CD14-positive monocyte (primary cell): ENCODE results near the gene SPAG16. TPM values are rescaled to one million over a fixed set of nuclear protein-coding genes. Genes with fewer than 3 reads are reported as not detected.

ENCODE experiments used
- DNase-seq, 3 donors: peaks; one replicate each; pipeline ENCODE4 v3.0.0-alpha.2; 2011 to 2022
- H2AFZ ChIP-seq: 2 replicates; pipeline ENCODE4 v1.6.0; 2012; ENCODE audit warnings: mild to moderate bottlenecking, low read depth, low read length, inconsistent platforms; ENCODE audit not compliant: insufficient read depth, poor library complexity, severe bottlenecking
- H3K27ac ChIP-seq, 2 donors: 1 replicate in 1 of 2; 2 replicates in 1 of 2; pipeline ENCODE4 v1.5.1; 2012 to 2013; ENCODE audit warnings: low read length in 2 of 2, control low read depth in 1 of 2, inconsistent platforms in 1 of 2, low read depth in 1 of 2, mild to moderate bottlenecking in 1 of 2
- H3K27me3 ChIP-seq, 2 donors: one replicate each; pipeline versions ENCODE4 v1.6.0 to v1.6.1; 2011 to 2013; ENCODE audit warnings: low read length in 2 of 2; ENCODE audit not compliant: control insufficient read depth in 2 of 2, insufficient read depth in 2 of 2
- H3K36me3 ChIP-seq, 2 donors: replicated peaks in 1 of 2; 1 replicate in 1 of 2; 2 replicates in 1 of 2; pipeline versions ENCODE4 v1.5.1 to v1.6.1; 2012 to 2013; ENCODE audit warnings: low read length in 2 of 2, control low read depth in 1 of 2, inconsistent platforms in 1 of 2, mild to moderate bottlenecking in 1 of 2; ENCODE audit not compliant: insufficient read depth in 2 of 2, control insufficient read depth in 1 of 2
- H3K4me1 ChIP-seq, 2 donors: 1 replicate in 1 of 2; 2 replicates in 1 of 2; pipeline versions ENCODE4 v1.5.1 to v1.6.1; 2012 to 2013; ENCODE audit warnings: low read length in 2 of 2, control low read depth in 1 of 2, inconsistent platforms in 1 of 2, mild to moderate bottlenecking in 1 of 2, moderate library complexity in 1 of 2; ENCODE audit not compliant: insufficient read depth in 2 of 2, control insufficient read depth in 1 of 2
- H3K4me2 ChIP-seq: replicated peaks from 2 replicates; pipeline ENCODE3; 2012; ENCODE audit warnings: low read length, moderate library complexity, mild to moderate bottlenecking; ENCODE audit not compliant: poor library complexity, severe bottlenecking; ENCODE audit errors: extremely low read depth
- H3K4me3 ChIP-seq, 3 experiments: fragments of 200-600 bp in 1 of 3; sonication (generic) in 1 of 3; replicated peaks in 1 of 3; 1 replicate in 2 of 3; 2 replicates in 1 of 3; pipeline ENCODE4 v1.5.1; 2011 to 2013; ENCODE audit warnings: low read length in 3 of 3, mild to moderate bottlenecking in 3 of 3, control low read depth in 2 of 3, low read depth in 2 of 3, inconsistent platforms in 1 of 3, moderate library complexity in 1 of 3
- H3K79me2 ChIP-seq: 2 replicates; pipeline ENCODE4 v1.6.0; 2012; ENCODE audit warnings: mild to moderate bottlenecking, control low read depth, inconsistent platforms, low read length, moderate library complexity; ENCODE audit not compliant: insufficient read depth
- H3K9ac ChIP-seq: 2 replicates; pipeline ENCODE4 v1.6.0; 2017; ENCODE audit warnings: low read length, mild to moderate bottlenecking; ENCODE audit not compliant: insufficient read depth, poor library complexity, severe bottlenecking
- H3K9me3 ChIP-seq, 2 donors: replicated peaks in 1 of 2; 1 replicate in 1 of 2; 2 replicates in 1 of 2; pipeline versions ENCODE4 v1.5.1 to v1.6.1; 2012 to 2013; ENCODE audit warnings: low read length in 2 of 2, control low read depth in 1 of 2; ENCODE audit not compliant: control insufficient read depth in 1 of 2, insufficient read depth in 1 of 2
- H4K20me1 ChIP-seq: 2 replicates; pipeline ENCODE4 v1.6.0; 2012; ENCODE audit warnings: mild to moderate bottlenecking, low read length, control low read depth, moderate library complexity; ENCODE audit not compliant: insufficient read depth
- H3K27ac Mint-ChIP-seq, 7 donors: one replicate each; pipeline ENCODE4 v1.8.0; 2020; ENCODE audit warnings: mild to moderate bottlenecking in 7 of 7, mixed read lengths in 7 of 7, moderate library complexity in 6 of 7, inconsistent platforms in 2 of 7
- H3K27me3 Mint-ChIP-seq, 3 donors: one replicate each; pipeline ENCODE4 v1.8.0; 2021 to 2022; ENCODE audit warnings: low read depth in 3 of 3, mild to moderate bottlenecking in 3 of 3, mixed read lengths in 3 of 3, moderate library complexity in 3 of 3, inconsistent platforms in 1 of 3
- H3K36me3 Mint-ChIP-seq, 2 donors: one replicate each; pipeline ENCODE4 v1.8.0; 2020; ENCODE audit warnings: mixed read lengths in 2 of 2, inconsistent platforms in 1 of 2, mild to moderate bottlenecking in 1 of 2
- H3K4me1 Mint-ChIP-seq: one replicate; pipeline ENCODE4 v1.8.0; 2020; ENCODE audit warnings: mild to moderate bottlenecking, mixed read lengths
- H3K4me3 Mint-ChIP-seq, 2 donors: one replicate each; pipeline ENCODE4 v1.8.0; 2020; ENCODE audit warnings: mild to moderate bottlenecking in 2 of 2, mixed read lengths in 2 of 2, moderate library complexity in 1 of 2
- H3K9me3 Mint-ChIP-seq, 7 donors: one replicate each; pipeline ENCODE4 v1.8.0; 2020 to 2022; ENCODE audit warnings: mixed read lengths in 7 of 7, mild to moderate bottlenecking in 6 of 7, moderate library complexity in 6 of 7, inconsistent platforms in 2 of 7
- WGBS: methylation state at CpG from one replicate; pipeline ENCODE4 v1.1.5; 2013; ENCODE audit warnings: missing lambda C conversion rate; ENCODE audit not compliant: insufficient coverage; 5-methylcytosine and 5-hydroxymethylcytosine counted together
- intact Hi-C, 2 donors: fragments of 100-400 bp; cut with micrococcal nuclease; formaldehyde crosslinking; loops; one replicate each; pipeline versions ENCODE4 v1.15.0 to v1.15.1; 2023
- polyA plus RNA-seq, 3 donors: library from polyadenylated mRNA; depleted of rRNA in 1 of 3; unstranded in 2 of 3; stranded (reverse) in 1 of 3; fragments of 300-500 nt in 2 of 3; fragments of >200 nt in 1 of 3; fragmentation: Illumina TruSeq in 2 of 3; gene quantifications; 1 replicate in 2 of 3; 2 replicates in 1 of 3; pipeline ENCODE4 v1.2.3, GENCODE V29; 2012 to 2021
- TF ChIP-seq, protein P1 (sequence below): fragments of 200-600 bp; IDR thresholded peaks from one replicate; pipeline ENCODE4 v1.8.0; 2022; ENCODE audit warnings: antibody characterized with exemption, mild to moderate bottlenecking

SPAG16 gene
- polyA plus RNA-seq, 3 donors = 0.12 to 0.30 TPM; not detected in 1

DNA sequence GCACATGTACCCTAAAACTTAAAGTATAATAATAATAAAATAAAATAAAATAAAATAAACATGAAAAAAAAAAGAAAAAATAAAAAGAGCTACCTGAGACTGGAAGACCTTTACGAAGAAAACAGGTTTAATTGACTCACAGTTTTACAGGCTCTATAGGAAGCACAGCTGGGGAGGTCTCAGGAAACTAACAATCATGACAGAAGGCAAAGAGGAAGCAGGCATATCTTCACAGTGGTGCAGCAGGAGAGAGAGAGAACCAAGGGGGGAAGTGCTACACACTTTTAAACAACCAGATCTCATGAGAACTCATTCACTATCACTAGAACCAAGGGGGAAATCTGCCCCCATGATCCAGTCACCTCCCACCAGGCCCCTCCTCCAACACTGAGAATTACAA, 747.3 kb downstream of the SPAG16 start:
- no peaks in the 10 kb centered on the region for H3K4me1 ChIP-seq
- no peaks in the 10 kb centered on the region for H3K27me3 Mint-ChIP-seq
- H3K27ac Mint-ChIP-seq = no peak overlapping the region
- no peaks in the 10 kb centered on the region for H4K20me1 ChIP-seq
- intact Hi-C loops = no loop called here
- H2AFZ ChIP-seq = no peak overlapping the region
- WGBS = no CpG with 5 or more reads among the region's 1 CpG
- H3K9ac ChIP-seq = no peak overlapping the region
- H3K4me2 ChIP-seq = no peak overlapping the region
- peaks cover 6 to 17% of the 10 kb centered on the region in 2 donors for H3K9me3 ChIP-seq
- H3K79me2 ChIP-seq = no peaks in the 10 kb centered on the region
- peaks cover 0 to 12% (median 8%) of the 10 kb centered on the region in 7 donors for H3K9me3 Mint-ChIP-seq
- no peak overlapping the region for H3K4me3 Mint-ChIP-seq
- peaks cover 1% of the 10 kb centered on the region for H3K4me1 Mint-ChIP-seq
- no peak for DNase-seq
- TF ChIP-seq, protein P1, sequence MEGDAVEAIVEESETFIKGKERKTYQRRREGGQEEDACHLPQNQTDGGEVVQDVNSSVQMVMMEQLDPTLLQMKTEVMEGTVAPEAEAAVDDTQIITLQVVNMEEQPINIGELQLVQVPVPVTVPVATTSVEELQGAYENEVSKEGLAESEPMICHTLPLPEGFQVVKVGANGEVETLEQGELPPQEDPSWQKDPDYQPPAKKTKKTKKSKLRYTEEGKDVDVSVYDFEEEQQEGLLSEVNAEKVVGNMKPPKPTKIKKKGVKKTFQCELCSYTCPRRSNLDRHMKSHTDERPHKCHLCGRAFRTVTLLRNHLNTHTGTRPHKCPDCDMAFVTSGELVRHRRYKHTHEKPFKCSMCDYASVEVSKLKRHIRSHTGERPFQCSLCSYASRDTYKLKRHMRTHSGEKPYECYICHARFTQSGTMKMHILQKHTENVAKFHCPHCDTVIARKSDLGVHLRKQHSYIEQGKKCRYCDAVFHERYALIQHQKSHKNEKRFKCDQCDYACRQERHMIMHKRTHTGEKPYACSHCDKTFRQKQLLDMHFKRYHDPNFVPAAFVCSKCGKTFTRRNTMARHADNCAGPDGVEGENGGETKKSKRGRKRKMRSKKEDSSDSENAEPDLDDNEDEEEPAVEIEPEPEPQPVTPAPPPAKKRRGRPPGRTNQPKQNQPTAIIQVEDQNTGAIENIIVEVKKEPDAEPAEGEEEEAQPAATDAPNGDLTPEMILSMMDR = no peak
- no peaks in the 10 kb centered on the region for H3K36me3 Mint-ChIP-seq
- no peaks in the 10 kb centered on the region for H3K27me3 ChIP-seq
- no peak overlapping the region for H3K27ac ChIP-seq
- no peak overlapping the region for H3K4me3 ChIP-seq
- no peaks in the 10 kb centered on the region for H3K36me3 ChIP-seq

DNA sequence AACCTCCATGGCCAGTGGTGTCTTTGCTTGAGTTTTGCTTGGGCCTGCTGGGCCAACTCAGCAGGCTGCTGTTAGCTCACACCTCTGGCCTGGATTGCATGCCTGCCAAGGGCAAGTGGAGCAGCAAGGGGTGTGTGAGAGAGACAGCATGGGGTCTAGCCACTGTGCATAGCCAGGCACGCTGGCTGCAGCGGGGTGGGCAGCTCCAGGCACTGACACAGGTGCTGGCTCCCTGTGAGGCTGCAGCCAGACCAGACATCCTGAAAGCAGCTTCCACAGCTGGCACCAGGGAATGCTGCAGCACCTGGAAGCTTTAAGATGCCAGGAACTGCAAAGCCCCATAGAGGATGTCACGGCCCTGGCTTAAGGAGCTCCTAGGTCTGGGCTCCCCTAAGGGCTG, 750.2 kb downstream of the SPAG16 start:
- no peaks in the 10 kb centered on the region for H3K27me3 Mint-ChIP-seq
- no peak overlapping the region for H3K4me3 ChIP-seq
- H3K4me1 Mint-ChIP-seq = peaks cover 1% of the 10 kb centered on the region
- H3K9me3 ChIP-seq = peaks cover 6 to 17% of the 10 kb centered on the region in 2 donors
- H3K9ac ChIP-seq = no peak overlapping the region
- 89% methylated on average over 3 of the region's 3 CpGs for WGBS
- H3K27ac Mint-ChIP-seq = no peak overlapping the region
- no peaks in the 10 kb centered on the region for H3K36me3 ChIP-seq
- H3K4me2 ChIP-seq = no peak overlapping the region
- H3K27ac ChIP-seq = no peak overlapping the region
- H3K4me1 ChIP-seq = no peaks in the 10 kb centered on the region
- no peak overlapping the region for H3K4me3 Mint-ChIP-seq
- TF ChIP-seq, protein P1 = no peak
- H4K20me1 ChIP-seq = no peaks in the 10 kb centered on the region
- H3K79me2 ChIP-seq = no peaks in the 10 kb centered on the region
- no peak for DNase-seq
- H3K27me3 ChIP-seq = no peaks in the 10 kb centered on the region
- peaks cover 0 to 12% (median 7%) of the 10 kb centered on the region in 7 donors for H3K9me3 Mint-ChIP-seq
- H2AFZ ChIP-seq = no peak overlapping the region
- H3K36me3 Mint-ChIP-seq = no peaks in the 10 kb centered on the region
- intact Hi-C loops = no loop called here
